ENCODE data around the gene LENG1.

GRCh38 chr19:54183431-54183830 lies 23.9 kb upstream of the LENG1 start:
- TF ChIP-seq POLR2A (IDR thresholded peaks at IDR 0.05; ENCODE audit: borderline replicate concordance, extremely low read depth, insufficient read depth, insufficient read length): no peak
- no peak for TF ChIP-seq CTCF (IDR thresholded peaks at IDR 0.05 in 2 of 3, conservative IDR thresholded peaks at IDR 0.05 in 1 of 3; ENCODE audit: borderline replicate concordance in 1 of 3, insufficient read depth in 1 of 3, low read depth in 2 of 3, low read length in 2 of 3)
- TF ChIP-seq POLR2AphosphoS5 (IDR thresholded peaks at IDR 0.05; ENCODE audit: low read depth, low read length): 0 out of 2 replicates have a peak, but pooled peaks have one; percentile 17
- TF ChIP-seq EZH2 (IDR thresholded peaks at IDR 0.05): no peak
- no peak for TF ChIP-seq EGR1 (IDR thresholded peaks at IDR 0.05; ENCODE audit: low read depth)
- no peak for TF ChIP-seq YY1 (IDR thresholded peaks at IDR 0.05; ENCODE audit: extremely low read depth, insufficient replicate concordance, low read depth, low read length)
- TF ChIP-seq, protein P1, sequence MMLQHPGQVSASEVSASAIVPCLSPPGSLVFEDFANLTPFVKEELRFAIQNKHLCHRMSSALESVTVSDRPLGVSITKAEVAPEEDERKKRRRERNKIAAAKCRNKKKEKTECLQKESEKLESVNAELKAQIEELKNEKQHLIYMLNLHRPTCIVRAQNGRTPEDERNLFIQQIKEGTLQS (IDR thresholded peaks at IDR 0.05): no peak
- TF ChIP-seq CBX3 (IDR thresholded peaks at IDR 0.05; ENCODE audit: low read depth): no peak
- no peak for TF ChIP-seq SP1 (IDR thresholded peaks at IDR 0.05; ENCODE audit: low read depth)

Measured in HCT116 (cell line).